HG02970 (cell line): ENCODE results near the gene COX7A2L.
"Not testable (repeated sequence)": the region's sequence is repeated elsewhere in the genome, so short reads cannot be mapped to it uniquely, and the experiment has no call there.

Source experiments
- ATAC-seq: cut with Tn5 transposase; IDR thresholded peaks from one replicate; pipeline ENCODE4 v1.9.1; 2021; ENCODE audit warnings: mild to moderate bottlenecking, moderate library complexity, moderate number of reproducible peaks; ENCODE audit not compliant: unreplicated experiment, low FRiP score

COX7A2L gene

DNA sequence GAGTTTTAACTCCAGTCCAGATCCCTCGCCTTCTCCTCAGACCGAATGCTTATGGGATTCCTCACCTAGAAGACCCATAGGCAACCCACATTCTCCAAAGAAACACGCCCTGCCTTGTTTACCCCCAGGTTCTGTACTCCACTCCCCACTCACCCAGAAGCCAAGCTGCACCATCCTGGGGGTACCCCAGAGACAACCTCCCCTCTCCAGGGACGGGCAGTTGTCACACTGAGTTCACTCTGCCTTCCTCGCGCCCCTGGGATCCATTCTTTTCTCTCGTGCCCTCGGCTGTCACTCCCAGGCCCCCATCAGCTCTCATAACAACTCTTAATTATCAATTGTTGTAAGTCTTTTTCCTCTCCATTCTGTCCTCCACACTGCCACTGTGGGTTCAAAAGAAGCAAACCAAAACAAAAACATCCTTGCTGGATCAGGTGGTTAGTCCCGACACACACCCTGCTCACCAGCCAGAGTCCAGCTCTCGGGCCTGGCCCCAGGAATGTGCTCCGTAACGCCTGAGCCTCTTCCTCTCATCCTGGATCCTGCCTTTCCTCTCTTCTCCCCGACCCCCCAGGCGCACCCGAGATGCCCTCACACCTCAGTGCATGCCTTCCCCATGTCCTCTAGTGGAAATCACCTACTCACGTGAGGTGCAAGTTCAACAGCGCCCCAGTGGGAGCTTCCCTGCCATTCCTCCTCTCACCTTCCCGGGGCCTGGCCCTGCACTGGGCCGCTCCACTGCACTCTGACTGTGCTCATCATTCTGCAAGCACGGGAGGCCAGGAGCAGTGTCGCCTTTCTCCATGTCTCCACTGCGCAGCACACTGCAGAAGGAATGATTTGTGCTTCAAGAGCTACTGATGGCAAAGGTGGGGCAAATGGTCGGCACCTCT is 20.7 kb downstream of the COX7A2L start:
- ATAC-seq = no peak

DNA sequence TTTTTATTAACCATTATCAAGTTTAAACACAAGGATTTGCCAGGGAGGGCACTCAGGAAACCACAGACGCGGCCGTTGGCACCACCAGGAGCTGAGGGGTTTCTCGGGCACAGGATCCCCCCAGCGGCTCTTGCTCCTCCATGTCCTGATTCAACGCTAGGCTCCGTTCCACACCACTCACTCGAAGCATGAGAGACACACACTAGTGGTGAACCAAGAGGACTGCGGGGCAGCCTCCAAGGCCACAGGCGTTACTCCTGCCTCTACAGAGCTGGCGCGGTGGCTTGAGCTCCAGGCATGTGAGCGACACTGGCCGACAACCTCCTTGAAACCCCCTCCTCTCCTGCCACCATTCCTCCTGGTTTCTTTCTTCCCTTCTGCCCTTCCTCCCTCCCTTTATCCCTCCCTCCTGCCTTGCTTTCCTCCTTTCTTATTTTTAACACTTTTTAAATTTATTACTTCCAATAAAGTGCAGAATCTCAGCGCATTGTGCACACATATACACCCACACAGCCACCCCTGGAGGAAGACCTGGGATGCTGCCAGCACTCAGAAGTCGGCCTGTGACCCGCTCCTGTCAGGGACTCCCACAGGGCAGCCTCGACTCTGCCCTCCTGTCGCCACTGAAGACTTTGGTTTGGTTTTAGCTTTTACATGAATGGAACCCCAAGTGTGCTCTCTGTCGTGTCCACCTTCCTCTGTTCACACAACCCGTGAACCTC is 21.7 kb downstream of the COX7A2L start:
- no peak for ATAC-seq

DNA sequence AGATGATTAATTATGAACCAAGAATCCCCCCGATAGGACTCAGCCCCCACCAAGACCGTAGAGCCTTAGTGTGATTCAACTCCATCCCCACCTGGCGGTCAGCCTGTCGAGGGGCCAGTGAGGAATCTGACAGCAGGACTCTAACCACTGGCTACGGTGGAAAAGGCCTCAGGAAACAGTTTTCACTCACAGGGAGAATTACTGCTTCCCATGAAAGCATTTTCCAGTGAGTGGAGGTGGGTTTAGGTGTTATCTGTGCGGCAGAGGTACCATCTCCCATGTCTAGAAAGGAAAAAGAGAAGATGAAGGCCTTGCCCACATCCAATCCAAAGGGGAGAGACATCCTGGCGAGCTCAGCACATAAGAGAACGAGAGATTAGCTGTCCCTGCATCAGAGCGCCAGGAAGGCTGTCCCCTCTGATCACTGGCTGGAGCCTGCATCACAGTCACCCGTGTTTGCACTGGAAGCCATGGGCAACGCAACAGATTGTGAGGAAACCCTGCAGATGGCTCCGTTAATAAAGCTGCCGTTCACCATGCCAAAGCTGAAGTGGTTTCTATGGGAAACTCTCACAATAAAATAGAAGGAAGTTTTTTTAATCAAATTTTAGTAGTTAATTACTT is 22.3 kb downstream of the COX7A2L start:
- no peak for ATAC-seq

DNA sequence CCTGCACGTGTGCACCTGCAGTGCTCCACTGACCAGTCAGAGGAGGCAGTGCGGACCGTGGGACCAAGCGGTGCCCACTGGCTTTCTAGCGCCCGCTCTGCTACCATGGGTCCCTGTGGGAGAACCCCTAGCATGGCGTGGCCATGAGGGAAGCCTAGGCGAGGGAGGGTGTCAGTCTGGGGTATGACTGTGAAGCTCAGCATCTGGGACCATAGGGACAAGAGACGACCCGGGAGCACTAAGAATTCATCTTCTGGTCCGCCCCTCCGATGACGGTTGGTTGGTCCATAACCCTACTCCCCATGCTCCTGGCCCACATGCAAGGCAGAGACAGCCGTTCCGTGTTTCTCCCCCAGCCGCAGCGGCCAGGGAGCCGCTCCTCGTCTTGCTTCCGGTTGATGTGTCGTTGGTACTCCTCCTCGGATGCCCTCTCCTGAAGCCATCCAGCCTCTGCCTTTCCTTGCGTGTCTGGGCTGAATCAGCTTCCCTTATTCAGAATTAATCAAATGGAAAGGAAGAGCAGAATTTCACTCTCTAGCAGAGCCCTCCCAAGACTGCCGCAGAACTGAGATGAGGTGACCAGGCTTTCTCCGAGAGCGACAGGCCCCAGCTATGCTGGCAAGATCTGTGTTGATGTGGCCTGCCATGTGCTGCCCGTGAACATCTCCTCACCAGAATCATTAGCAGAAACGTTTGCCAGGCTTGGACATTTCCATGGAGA is 23.0 kb downstream of the COX7A2L start:
- no peak for ATAC-seq

DNA sequence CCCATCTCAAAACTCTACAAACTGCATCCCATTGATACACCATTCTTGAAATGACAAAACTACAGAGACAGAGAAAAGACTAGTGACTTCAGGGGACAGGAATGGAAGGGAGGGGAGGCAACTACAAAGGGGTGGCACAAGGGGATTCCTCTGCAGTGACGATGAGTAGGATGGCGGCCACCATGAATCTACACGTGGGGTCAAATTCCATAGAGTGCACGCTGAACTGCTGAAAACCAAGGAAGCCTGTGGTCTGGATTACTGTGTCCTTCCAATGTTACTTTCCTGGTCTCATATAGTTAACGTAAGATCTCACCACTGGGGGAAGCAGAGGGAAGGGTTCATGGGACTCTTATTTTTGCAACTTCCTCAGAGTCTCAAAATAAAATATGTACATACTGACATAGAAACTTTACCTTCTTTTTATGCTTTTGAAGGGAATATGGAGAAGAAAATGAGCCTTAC is 23.6 kb downstream of the COX7A2L start:
- no peak for ATAC-seq

DNA sequence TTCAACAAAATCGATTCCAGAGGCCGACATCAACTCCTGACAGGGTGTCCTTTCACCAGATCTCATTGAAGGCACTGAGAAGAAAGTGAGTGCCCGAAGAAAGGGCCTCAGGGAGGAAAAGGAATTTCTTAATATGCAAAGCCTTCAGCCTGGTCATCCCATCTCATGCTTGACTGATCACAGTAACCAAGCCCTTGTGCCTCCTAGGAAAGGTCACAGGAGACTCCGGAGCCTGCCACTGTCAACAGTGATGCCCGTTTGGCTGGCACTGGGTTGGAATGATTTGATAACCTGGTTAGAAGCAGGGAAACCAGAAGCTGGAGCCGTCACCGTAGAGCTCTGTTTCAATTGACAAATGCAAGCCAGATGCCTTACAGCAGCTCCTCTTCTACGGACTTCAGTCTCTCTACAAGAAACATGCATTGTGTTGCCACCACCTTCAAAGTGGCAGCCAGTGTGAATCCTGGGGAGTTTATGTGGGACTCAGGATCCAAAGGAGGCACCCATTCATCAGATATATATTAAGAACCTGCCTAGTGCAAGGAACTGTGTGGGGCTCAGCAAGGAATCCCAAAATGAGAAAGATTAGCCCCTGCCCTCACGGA is 24.6 kb downstream of the COX7A2L start:
- ATAC-seq = no peak

DNA sequence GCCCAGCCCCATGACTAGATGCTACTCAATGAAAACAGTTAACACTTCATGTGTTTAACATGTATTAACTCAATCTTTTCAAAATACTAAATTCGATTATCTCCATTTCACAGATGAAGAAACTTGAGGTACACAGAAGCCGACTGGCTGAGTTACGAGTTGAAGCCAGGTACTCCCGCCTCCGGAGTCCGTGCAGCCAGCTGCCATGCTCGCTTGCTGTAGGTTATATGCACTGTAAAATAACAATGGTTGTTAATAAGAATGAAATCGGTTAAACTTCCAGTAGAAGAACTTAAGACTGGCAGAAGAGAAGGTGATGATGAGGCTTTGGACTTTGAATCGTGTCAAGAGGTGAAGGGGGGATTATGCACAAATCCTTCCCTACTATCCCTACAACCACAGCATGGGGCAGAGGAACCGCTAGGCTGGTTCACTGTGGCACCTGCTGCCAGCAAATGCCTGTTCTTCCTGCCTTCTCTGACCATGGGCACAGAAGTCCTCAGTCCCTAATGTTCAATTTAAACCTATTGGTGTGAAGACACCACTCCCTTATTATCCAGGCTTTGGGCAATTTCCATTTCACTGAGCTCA is 25.4 kb downstream of the COX7A2L start:
- no peak for ATAC-seq

DNA sequence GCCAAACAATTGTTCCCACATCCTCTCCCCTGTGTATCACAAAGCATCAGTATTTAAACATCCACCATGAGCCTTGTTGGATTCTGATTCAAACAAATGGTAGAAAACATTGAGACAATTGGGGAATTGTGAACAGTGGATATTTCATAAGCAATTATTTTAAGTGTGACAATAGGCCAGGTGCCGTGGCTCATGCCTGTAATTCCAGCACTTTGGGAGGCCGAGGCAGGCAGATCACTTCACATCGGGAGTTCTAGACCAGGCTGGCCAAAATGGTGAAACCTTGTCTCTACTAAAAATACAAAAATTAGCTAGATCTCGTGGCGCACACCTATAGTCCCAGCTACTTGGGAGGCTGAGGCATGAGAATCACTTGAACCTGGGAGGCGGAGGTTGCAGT is 26.2 kb downstream of the COX7A2L start:
- ATAC-seq = not testable (repeated sequence)

DNA sequence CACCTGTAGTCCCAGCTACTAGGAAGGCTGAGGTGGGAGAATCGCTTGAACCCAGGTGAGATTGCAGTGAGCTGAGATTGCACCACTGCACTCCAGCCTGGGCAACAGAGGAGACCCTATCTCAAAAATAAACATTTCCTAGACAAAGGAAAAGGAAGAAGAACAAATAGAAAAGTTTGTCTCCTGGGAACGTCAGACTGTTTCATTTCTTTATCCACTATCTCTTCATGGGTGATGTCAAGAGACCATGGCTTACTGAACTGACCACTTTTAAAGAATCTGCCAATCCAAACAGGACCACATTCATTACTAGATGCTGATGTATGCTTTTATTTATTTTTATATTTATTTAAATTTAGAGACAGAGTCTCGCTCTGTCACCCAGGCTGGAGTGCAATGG is 26.8 kb downstream of the COX7A2L start:
- ATAC-seq = no peak

DNA sequence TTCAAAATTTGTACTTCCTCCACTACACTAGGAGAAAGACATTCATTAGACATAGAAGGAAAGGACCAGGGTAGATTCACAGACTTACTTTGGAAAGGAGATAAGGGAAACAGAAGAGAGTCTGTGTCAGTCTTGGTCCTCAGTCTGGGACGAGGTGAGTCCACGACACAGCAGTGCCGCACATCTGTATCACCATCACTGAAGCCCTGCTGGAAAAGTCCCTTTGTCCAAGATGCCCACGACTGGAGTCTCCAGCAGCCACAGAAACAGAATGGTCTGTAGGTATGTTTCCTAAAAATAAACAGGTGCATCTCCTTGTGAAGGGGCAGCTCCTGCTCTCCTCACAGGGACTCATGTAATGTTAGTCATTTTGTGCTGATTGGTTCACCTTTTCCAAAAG is 27.4 kb downstream of the COX7A2L start:
- no peak for ATAC-seq

DNA sequence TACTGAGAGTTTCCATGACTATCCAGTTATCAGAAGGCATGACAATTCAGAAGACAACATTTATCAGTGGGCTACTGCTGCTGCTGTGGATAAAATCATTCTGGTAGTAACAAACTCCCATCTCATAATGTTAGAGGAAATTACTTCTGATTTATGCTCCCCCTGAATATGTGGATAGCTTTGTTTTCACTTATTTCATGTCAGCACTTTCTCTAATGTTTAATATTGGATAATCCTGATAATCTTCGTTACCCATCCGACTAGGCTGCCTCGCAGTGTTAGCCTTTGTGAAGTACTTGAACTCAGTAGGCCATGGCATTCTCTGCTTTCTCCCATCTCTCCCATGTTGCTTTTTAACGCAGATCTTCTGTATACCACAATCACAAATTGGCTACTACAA is 28.4 kb downstream of the COX7A2L start:
- no peak for ATAC-seq

DNA sequence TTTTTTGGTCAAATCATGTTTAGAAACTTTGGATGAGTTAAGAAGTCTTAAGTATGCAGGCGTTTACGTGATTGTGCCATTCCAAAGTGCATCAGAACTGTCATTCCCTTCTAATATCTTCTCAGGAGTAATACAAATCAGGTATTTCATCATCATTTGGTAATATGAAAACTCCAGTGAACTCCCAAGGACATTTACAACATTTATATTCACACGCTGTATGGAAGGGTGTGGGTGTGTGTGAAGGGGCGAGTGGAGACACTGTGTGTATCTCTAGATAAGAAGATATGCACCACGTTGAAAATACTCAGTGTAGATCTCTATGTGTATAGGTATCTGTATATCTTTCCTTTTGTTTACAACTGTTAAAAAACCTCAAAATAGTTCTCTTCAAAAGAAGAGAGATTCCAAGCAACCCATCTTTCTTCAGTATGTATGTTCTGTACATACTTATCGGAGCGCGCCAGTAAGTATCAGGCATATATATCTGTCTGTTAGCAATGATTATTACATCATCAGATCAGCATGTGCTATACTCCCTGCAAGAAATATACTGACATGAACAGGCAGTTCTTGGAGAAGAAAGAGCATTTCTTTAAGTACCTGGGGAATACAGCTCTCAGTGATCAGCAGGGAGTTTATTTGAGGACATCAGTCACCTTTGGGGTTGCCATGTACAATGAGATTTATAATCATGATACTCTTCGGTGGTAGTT is 29.3 kb downstream of the COX7A2L start:
- ATAC-seq = no peak

DNA sequence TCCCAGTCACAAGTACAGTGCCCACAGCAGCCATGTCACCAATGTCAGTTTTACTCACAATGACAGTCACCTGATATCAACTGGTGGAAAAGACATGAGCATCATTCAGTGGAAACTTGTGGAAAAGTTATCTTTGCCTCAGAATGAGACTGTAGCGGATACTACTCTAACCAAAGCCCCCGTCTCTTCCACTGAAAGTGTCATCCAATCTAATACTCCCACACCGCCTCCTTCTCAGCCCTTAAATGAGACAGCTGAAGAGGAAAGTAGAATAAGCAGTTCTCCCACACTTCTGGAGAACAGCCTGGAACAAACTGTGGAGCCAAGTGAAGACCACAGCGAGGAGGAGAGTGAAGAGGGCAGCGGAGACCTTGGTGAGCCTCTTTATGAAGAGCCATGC is 31.3 kb downstream of the COX7A2L start:
- no peak for ATAC-seq

DNA sequence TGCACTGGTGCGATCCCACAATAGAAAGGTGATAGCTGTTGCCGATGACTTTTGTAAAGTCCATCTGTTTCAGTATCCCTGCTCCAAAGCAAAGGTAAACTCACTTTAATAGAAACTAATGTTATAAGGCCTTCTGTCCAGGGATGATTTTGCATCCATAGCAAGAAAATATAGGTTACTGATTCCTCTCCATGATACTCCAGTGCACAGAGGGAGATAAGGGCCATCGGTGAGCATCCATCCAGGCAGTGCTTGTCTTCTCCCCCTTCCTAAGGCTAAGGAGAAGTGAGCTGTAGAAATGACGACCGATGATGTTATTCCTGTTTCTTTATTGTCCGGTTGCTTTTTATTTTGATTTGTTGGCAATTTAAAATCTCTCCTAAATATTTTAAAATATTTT is 32.1 kb downstream of the COX7A2L start:
- ATAC-seq = no peak

DNA sequence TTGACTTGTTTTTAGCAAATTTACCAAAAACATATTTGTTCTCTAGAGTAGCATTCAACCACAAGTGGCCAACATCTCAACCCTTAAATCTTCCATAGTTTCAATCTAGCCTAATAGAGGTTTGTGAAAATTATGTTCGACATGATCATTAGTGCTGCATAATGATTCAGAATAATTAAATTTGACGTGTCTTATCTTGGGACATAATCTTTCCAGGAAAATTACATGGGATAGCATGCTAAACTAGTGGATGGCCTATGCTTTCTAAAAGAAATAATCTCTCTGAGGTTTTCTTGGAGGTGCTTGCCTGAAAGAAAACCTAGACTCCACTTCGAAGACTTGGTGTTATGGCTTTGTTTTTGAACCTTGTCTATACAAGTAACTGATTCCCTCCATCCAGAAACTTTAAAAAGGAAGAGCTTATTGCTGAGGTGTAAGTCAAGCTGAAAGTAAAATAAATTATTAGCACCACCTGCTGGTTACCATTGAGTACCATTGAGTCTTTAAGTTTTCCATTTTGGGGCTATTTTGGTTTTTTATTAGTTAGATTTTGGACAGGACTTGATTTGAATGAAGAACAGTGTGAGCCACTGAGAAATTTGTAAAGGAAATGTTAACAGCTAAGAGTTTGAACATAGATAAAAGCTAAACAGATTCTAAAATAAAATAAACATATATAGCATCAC is 32.7 kb downstream of the COX7A2L start:
- ATAC-seq = no peak

DNA sequence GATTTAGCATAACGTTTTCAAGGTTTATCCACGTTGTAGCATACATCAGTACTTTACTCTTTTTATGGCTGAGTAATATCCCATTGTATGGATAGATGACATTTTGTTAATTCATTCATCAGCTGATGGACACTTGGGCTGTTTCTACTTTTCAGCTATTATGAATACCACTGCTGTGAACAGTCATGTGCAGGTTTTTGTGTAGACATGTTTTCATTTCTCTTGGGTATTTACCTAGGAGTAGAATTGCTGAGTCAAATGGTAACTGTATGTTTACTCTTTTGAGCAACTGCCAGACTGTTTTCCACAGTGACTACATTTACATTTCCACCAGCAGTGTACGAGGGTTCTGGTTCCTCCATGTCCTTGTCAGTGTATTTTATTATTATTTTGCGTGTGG is 33.9 kb downstream of the COX7A2L start:
- ATAC-seq = no peak

DNA sequence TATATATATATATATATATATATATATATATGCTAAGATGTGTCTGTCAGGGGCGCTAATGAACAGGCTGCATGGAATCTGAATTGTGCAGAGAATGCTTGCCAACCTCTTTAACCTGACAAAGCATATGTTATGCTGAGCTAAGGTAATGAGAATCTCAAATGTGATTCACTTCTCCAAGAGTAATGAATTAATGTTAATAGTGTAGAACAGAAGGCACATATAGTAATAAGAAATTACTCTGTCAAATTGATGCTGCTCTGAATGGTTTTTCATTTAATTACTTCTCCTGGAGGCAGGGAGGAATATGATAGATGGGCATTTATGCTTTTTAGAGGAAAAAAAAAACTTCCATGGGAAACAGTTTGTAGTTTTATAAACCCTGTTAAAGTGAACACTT is 35.4 kb downstream of the COX7A2L start:
- no peak for ATAC-seq

DNA sequence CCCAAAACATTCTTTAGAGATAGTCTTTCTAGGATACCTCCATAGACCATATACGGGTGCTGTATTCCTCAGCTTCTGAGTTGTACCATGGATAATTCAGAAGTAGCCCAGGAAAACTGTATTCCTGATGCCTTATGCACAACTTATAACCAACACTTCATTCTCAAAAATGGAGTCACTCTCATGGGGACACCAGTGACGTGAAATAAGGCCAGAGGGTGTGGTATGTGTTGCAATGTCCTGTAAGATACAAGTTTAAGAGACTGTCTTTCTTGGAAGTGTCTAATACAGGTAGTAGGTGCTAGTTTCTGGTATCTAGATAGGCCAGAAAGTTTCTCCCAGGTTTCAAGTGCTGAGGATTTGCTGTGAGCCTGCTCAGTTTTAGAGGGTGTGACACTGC is 36.1 kb downstream of the COX7A2L start:
- ATAC-seq = no peak

DNA sequence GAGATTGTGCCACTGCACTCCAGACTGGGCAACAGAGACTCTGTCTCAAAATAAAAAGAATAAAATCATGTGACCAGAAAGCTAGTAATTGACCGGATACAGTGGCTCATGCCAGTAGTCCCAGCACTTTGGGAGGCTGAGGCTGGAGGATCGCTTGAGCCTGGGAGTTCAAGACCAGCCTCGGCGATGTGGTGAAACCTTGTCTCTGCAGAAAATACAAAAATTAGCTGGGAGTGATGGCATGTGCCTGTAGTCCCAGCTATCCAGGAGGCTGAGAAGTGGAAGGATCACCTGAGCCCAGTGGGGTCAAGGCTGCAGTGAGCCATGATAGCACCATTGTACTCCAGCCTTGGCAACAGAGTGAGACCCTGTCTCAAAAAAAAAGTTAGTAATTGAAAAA is 36.8 kb downstream of the COX7A2L start:
- ATAC-seq = no peak
